22Rv1 (cell line): ENCODE measurements around the gene HS3ST3A1.

Experiments used
- H3K27ac ChIP-seq: fragments of 450-650 bp; 2 replicates; pipeline ENCODE4 v1.5.1; 2017
- CTCF ChIP-seq: fragments of 450-650 bp; IDR thresholded peaks from 2 replicates; pipeline ENCODE4 v1.5.1; 2017; ENCODE audit warnings: mild to moderate bottlenecking
- ZFX ChIP-seq: fragments of 450-650 bp; IDR thresholded peaks from 2 replicates; pipeline ENCODE4 v1.6.1; 2017; ENCODE audit warnings: antibody characterized with exemption, borderline replicate concordance

HS3ST3A1 gene

GRCh38 chr17:13537871-13538643, 63.7 kb downstream of the HS3ST3A1 start:
- H3K27ac ChIP-seq: no peak overlapping the region
- TF ChIP-seq CTCF (no peak), ZFX (no peak)

- TF ChIP-seq ZFX (no peak), CTCF (no peak)
- no peak overlapping the region for H3K27ac ChIP-seq
Observed at GRCh38 chr17:13537167-13537731, 64.5 kb downstream of the HS3ST3A1 start.

GRCh38 chr17:13534946-13535345, 66.8 kb downstream of the HS3ST3A1 start:
- H3K27ac ChIP-seq: no peak overlapping the region
- no peak for TF ChIP-seq CTCF
- TF ChIP-seq ZFX: no peak

- H3K27ac ChIP-seq: no peak overlapping the region
- TF ChIP-seq CTCF: no peak
- TF ChIP-seq ZFX: no peak
Observed at GRCh38 chr17:13531721-13532120, 70.0 kb downstream of the HS3ST3A1 start.

- TF ChIP-seq ZFX (no peak), CTCF (no peak)
Observed at GRCh38 chr17:13525876-13526275, 75.9 kb downstream of the HS3ST3A1 start.

GRCh38 chr17:13523164-13523563, 78.6 kb downstream of the HS3ST3A1 start:
- H3K27ac ChIP-seq: no peak overlapping the region
- no peak for TF ChIP-seq CTCF
- TF ChIP-seq ZFX: no peak

More at GRCh38 chr17:13525876-13526275, 75.9 kb downstream of the HS3ST3A1 start:
- no peak overlapping the region for H3K27ac ChIP-seq

- TF ChIP-seq ZFX (no peak), CTCF (no peak)
- H3K27ac ChIP-seq: no peak overlapping the region
Observed at GRCh38 chr17:13522749-13523148, 79.0 kb downstream of the HS3ST3A1 start.
